Measurements from ENCODE around the gene EPHB3.

- TF ChIP-seq CTCF (IDR thresholded peaks at IDR 0.05) (no peak), REST (IDR thresholded peaks at IDR 0.05; ENCODE audit: insufficient read depth in 1 of 2, low read depth in 2 of 2, low read length in 1 of 2) (no peak), POLR2AphosphoS5 (IDR thresholded peaks at IDR 0.05; ENCODE audit: low read depth, low read length) (no peak)
Measured at GRCh38 chr3:184542577-184542976, 19.0 kb upstream of the EPHB3 start.

Data from Panc1 (cell line).